Frontal cortex (tissue), 4 donors: ENCODE results near the gene LCN12. TPM values are rescaled to one million over a fixed set of nuclear protein-coding genes. Genes with fewer than 3 reads are reported as not detected.

Experiments
- DNase-seq, 2 donors: peaks; one replicate each; pipeline ENCODE4 v3.0.0; 2012; ENCODE audit warnings: low spot score in 2 of 2
- FAIRE-seq: peaks from 2 replicates; lab custom pipeline; 2012; peaks lifted over from hg19 to GRCh38; lab: Jason Lieb, UNC
- total RNA-seq: library from RNA; depleted of rRNA; stranded (reverse); fragments of >200 nt; gene quantifications from one replicate; pipeline ENCODE4 v1.2.3, GENCODE V29; 2014
- donor health status: control.
- donor health status: control.
- donor health status: control.

LCN12 gene
- total RNA-seq, 1 donor from 2014 or later, result not detected

DNA sequence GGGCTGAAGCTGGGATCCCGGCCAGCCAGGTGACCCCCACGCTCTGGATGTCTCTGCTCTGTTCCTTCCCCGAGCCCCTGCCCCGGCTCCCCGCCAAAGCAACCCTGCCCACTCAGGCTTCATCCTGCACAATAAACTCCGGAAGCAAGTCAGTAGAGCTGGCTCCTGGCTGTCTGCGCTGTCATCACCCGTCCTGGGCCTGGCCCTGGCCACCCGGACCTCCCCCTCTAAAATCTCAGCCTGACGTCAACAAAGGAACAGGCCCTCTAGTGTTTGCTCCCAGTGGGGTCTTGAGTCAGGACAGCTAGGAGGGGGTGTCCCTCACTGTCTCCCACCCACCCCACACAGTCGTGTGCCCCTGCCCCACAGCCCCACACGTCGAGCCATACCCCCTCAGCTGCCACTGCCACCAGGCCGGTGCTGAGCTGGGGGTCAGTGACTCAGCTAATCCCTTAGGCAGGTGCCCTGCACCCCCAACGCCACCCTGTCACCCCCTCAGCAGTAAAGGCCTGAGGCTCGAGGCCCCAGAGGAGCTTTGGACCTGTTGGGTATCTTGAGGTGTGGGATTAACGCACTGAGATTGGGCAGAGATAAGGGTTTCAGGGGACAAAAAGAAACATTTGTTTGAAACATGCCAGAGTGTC, 29.6 kb downstream of the LCN12 start:
- DNase-seq (peak in 1 of 2 donors; percentile 71), FAIRE-seq (no peak)

- no peak for DNase-seq
- FAIRE-seq, result no peak
Observed at GRCh38 chr9:136982232-136983051, 30.4 kb downstream of the LCN12 start, which contains the start of gene LCNL1. TSS of gene LCNL1 (plus strand) at chr9:136982993. CDS start at chr9:136983587, 594 bp downstream.

DNA sequence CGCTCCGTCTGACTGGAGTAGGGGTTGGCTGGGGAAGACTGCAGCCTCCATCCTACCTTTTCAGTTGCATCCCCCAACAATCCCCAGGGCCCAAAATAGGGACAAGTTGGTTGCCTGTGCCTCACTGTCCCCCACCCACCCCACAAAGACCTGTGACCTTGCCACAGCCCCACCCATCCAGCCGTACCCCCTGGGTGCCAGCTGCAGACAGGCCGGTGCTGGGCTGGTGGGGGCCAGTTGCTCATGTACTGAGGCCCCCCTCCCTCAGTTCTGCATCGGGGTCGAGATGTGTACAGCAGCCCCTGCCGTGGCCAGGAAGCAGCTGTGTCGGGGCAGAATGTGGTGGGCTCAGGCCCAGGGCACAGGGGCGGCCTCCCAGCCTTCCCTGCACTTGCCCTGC, 31.1 kb downstream of the LCN12 start:
- no peak for FAIRE-seq

GRCh38 chr9:136983656-136984314, 31.7 kb downstream of the LCN12 start:
- DNase-seq, result no peak
- FAIRE-seq, result no peak

More for the DNA sequence above, 31.1 kb downstream of the LCN12 start:
- no peak for DNase-seq

DNA sequence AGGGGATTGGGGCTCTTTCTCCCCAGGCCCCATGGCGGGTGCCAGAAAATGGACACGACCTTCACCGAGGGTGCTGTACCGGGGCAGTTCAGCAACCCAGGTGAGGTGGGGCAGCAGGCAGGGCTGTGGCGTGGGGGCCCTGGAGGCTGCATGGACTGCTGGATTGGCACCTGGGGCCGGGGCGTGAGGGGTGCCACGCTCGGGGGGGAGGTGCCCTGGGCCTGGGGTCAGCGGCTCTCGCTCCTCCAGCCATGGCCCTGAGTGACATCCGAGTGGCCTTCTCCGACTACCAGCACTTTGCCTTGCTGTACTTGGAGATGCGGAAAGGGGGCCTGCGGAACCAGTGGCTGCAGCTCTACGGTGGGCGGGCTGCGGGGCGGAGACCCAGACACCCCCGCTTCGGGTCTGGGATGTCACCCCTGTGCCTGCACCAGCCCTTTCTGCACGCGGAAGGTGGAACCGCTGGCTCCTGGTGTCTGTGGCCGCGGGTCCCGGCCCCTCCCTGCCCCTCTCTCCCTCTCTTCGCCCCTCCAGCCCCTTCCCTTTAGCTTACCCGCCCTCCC, 32.5 kb downstream of the LCN12 start:
- FAIRE-seq (no peak), DNase-seq (no peak)

DNA sequence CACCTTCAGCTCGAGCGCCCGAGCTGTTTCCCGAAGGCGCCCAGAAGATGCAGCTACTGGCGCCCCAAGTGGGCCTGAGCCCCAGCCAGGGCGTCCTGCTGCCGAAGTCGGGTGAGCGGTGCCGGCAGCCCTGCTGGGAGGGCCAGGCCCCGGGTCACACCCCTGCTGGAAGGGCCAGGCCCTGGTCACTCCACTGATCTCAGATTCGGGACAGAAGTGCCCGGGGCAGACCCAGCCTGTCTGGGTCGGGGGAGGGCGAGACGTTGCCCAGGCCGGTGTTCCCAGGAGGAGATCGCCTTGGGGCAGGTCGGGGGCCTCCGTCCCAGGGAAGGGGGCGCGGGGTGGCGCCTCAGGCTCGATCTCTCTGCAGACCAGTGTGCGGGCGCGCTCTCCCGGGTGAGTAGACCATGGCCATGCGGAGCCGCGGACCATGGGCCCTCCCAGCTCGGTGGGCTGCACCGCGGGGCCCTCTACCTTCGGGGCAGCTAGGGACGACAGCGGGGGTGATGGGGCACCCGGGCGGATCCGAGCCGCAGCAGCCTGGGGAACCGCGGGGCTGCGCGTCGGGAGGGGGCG, 33.0 kb downstream of the LCN12 start:
- DNase-seq (no peak), FAIRE-seq (no peak)

GRCh38 chr9:136985853-136986252, 33.8 kb downstream of the LCN12 start:
- no peak for FAIRE-seq

DNA sequence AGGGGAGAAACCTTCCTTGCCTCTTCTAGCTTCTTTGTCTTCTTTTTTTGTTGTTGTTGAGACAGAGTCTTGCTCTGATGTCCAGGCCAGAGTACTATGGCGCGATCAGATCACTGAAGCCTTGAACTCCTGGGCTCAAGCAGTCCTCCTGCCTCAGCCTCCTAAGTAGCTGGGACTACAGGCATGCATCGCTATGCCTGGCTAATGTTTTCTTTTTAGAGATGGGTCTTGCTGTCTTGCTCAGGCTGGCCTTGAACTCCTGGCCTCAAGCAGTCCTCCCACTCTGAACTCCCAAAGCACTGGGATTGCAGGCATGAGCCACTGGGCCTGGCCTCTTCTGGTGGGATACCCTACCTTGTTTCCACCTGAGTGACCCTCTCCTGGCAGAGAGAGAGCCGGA, 36.8 kb downstream of the LCN12 start:
- FAIRE-seq (no peak), DNase-seq (no peak)

More at GRCh38 chr9:136985853-136986252, 33.8 kb downstream of the LCN12 start:
- DNase-seq, result no peak

GRCh38 chr9:136990242-136990911, 38.3 kb downstream of the LCN12 start:
- FAIRE-seq (no peak), DNase-seq (no peak)

DNA sequence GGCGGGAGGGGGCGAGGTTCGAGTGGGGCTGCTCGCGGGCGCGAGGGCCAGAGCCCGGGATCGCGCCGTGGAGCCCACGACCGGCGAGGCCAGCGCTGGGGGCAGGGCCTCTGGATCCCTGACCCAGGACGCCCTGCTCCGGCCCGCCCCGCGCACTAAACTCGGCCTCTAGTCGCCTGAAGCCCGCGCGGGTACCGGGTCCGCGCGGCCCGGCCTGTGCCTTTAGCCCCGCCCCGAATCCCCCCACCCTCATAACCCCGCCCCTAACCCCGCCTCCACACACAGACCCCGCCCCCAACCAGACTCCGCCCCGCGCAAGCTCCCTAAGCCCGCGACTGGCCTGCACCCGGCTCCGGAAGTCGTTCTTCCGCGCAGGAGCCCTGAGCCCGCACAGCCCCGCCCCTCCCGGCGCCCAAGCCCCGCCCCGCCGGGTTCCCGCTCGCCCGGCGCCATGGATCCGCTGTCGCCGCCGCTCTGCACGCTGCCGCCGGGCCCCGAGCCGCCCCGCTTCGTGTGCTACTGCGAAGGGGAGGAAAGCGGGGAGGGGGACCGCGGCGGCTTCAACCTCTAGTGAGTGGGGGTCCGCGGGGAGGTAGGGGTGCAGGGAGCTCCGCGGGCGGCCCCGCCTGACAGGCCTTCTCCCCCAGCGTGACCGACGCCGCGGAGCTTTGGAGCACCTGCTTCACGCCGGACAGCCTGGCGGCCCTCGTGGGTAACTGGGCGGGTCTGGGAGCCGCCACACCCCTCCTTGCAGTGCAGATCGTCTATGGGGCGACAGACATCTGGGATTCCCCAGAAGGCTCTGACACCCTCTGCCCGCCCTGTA, 40.1 kb downstream of the LCN12 start, which contains the start of gene PAXX:
Gene PAXX, plus strand, starts transcription at position 430 of the 826 bp plus-strand sequence. Its CDS starts 22 bp downstream, at position 452.
- FAIRE-seq, result no peak
- DNase-seq, result peak; percentile 98 to 99

DNA sequence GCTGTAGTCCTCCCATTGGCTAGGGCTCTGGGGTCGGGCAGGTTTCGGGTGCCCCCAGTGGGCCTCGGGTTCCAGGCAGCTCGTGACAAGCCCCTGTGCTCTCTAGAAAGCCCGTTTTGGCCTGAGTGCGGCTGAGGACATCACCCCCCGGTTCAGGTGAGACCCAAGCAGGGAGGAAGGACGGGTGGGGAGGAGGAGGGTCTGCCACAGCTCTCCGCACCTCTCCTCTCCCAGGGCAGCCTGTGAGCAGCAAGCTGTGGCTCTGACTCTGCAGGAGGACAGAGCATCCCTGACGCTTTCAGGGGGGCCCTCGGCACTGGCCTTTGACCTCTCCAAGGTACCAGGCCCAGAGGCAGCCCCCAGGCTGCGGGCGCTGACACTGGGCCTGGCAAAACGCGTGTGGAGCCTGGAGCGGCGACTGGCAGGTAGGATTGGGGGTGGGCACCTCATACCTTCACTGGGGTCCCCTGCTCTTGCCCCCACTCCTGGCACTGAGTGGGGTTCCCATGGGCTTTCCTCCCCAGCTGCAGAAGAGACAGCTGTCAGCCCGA, 40.8 kb downstream of the LCN12 start:
- FAIRE-seq, result no peak
- no peak for DNase-seq

- FAIRE-seq, result no peak
- DNase-seq, result no peak
Observed at GRCh38 chr9:136994180-136994887, 42.3 kb downstream of the LCN12 start.

GRCh38 chr9:136994888-136995230, 42.8 kb downstream of the LCN12 start:
- DNase-seq (no peak), FAIRE-seq (no peak)

DNA sequence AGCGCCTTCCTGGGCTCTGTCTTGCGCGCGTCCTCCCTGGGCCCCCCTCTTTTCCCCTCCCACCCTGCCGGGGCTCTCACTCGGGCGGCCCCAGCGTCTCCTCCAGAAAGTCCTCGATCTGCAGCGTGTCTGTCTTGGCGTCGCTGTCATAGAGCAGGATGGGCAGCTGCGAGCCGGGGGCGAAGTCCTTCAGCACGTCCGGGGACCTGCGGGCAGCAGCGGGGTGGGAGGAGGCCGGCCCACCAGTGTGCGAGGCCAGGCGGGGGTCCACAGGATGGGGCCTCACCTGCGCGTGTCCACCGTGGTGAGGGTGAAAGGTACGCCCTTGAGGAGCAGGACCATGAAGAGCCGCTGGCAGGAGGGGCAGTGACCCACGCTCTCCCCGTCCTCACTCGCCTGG, 43.3 kb downstream of the LCN12 start:
- FAIRE-seq (no peak), DNase-seq (no peak)

DNA sequence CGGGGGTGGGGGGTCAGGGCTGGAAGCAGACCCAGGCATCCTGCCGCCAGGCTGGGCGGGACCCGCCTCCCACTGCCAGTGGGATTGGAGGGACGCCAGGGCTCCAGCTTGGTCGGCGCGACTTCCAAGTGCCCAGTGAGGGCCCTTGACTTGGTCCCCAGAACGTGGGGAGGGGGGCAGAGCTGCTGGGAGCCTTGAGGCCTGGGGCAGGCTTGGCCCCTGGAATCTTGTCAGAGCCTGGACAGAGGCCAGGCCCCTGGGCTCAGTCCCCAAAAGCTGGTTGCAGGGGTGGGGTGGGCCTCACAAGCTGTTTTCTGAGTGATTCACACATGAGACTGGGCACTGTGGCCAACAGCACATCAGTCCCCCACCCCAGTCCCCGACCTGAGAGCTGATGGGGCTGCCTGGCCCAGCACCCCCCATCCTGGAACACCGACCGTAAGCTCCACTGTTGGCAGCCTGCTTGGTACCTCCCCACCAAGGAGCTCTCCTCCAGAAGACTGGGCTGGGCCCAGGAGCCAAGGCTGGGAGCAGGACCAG, 43.8 kb downstream of the LCN12 start:
- no peak for FAIRE-seq
- DNase-seq, result peak in 1 of 2 donors; percentile 70

DNA sequence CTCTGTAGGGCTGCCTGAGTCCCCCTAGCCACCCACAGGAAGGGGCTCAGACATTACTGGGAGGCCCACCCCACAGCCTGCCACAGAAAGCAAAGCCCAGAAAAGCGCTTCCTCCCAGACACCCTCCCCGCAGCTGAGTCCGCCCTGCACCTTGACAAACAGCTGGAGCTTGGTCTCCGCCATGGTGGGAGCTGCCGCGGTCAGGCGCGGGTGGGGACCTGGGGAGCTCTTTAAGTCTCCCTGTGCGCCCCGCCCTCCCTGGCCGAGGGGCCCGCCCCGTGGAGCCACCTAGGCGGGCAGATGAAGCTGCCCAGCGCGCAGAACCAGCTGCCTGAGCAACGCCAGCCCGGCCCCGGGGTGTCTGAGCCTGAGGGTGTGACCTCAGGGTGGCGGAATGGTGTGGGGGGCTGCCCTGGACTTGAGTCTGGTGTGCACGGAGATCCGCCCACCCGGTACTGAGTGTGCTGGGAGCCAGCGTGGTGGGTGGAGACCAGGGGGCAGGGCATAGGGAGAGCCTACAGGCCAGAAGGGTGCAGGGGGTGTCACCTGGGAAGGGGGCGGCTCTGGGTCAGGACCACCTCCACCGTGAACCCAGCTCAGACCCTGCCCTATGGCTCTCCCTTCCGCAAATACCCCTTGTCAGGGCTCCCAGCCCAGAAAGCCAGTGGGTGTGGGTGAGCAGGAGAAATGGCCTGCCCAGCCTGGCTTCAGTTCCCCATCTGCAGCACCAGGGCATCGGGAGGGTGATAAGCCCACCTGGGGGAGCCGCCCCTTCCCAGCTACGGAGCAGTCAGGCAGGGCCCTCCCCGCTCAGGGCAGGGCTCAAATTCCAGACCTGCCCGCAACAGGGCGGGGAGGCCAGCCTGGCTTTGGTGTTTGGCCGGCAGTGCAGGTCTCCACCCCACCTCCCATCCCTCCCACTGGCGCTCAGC, 44.6 kb downstream of the LCN12 start, which contains the start of gene CLIC3:
Gene CLIC3, minus strand, starts transcription at position 208 of the 932 bp plus-strand sequence. Its CDS starts 25 bp downstream, at position 183.
- FAIRE-seq, result no peak
- no peak for DNase-seq
